Keratinocyte (primary cell): ENCODE results near the gene TSPAN18. TPM values are rescaled to one million over a fixed set of nuclear protein-coding genes. Genes with fewer than 3 reads are reported as not detected.

ENCODE experiments used
- DNase-seq: peaks from one replicate; pipeline ENCODE4 v3.0.0-alpha.2; 2011; ENCODE audit warnings: low read depth, missing footprints, low spot score
- FAIRE-seq: peaks from 2 replicates; lab custom pipeline; 2011; peaks lifted over from hg19 to GRCh38; lab: Jason Lieb, UNC
- H2AFZ ChIP-seq: 2 replicates; pipeline ENCODE4 v1.6.0; 2012; ENCODE audit warnings: low read length, control low read depth, inconsistent platforms; ENCODE audit not compliant: control insufficient read depth
- H3K27ac ChIP-seq: 2 replicates; pipeline ENCODE4 v1.5.1; 2011; ENCODE audit warnings: low read length; ENCODE audit not compliant: control insufficient read depth, insufficient read depth
- H3K27me3 ChIP-seq: 3 replicates; pipeline ENCODE4 v1.6.0; 2011; ENCODE audit warnings: low read length; ENCODE audit not compliant: control insufficient read depth, insufficient read depth; ENCODE audit errors: extremely low read depth
- H3K36me3 ChIP-seq, 2 experiments: 2 replicates in 1 of 2; 3 replicates in 1 of 2; pipeline ENCODE4 v1.5.1; 2011; ENCODE audit warnings: low read length in 2 of 2, mild to moderate bottlenecking in 1 of 2; ENCODE audit not compliant: control insufficient read depth in 2 of 2, insufficient read depth in 2 of 2; ENCODE audit errors: extremely low read depth in 1 of 2
- H3K4me1 ChIP-seq: 3 replicates; pipeline ENCODE4 v1.5.1; 2011; ENCODE audit warnings: low read length; ENCODE audit not compliant: control insufficient read depth, insufficient read depth; ENCODE audit errors: extremely low read depth
- H3K4me2 ChIP-seq: 3 replicates; pipeline ENCODE4 v1.6.0; 2011; ENCODE audit warnings: low read depth, low read length; ENCODE audit not compliant: control insufficient read depth, insufficient read depth; ENCODE audit errors: extremely low read depth
- H3K4me3 ChIP-seq, 3 experiments: fragments of 200-600 bp in 1 of 3; sonication (generic) in 1 of 3; 2 replicates in 2 of 3; 3 replicates in 1 of 3; pipeline ENCODE4 v1.5.1; 2011 to 2016; ENCODE audit warnings: low read length in 3 of 3, mild to moderate bottlenecking in 3 of 3, control low read depth in 2 of 3, inconsistent platforms in 1 of 3, low read depth in 1 of 3, mixed read lengths in 1 of 3, mixed run types in 1 of 3, moderate library complexity in 1 of 3; ENCODE audit not compliant: control insufficient read depth in 2 of 3, insufficient read depth in 2 of 3; ENCODE audit errors: extremely low read depth in 1 of 3
- H3K79me2 ChIP-seq: 2 replicates; pipeline ENCODE4 v1.6.0; 2012; ENCODE audit warnings: low read length; ENCODE audit not compliant: control insufficient read depth, insufficient read depth
- H3K9ac ChIP-seq: 3 replicates; pipeline ENCODE4 v1.6.0; 2011; ENCODE audit warnings: low read length; ENCODE audit not compliant: control insufficient read depth, insufficient read depth; ENCODE audit errors: extremely low read depth
- H3K9me1 ChIP-seq: 3 replicates; pipeline ENCODE4 v1.6.0; 2011; ENCODE audit warnings: low read length; ENCODE audit not compliant: control insufficient read depth, insufficient read depth; ENCODE audit errors: extremely low read depth
- H3K9me3 ChIP-seq: 2 replicates; pipeline ENCODE4 v1.5.1; 2012; ENCODE audit warnings: low read depth, low read length; ENCODE audit not compliant: control insufficient read depth
- H4K20me1 ChIP-seq: 3 replicates; pipeline ENCODE4 v1.6.0; 2011; ENCODE audit warnings: low read length; ENCODE audit not compliant: control insufficient read depth, insufficient read depth; ENCODE audit errors: extremely low read depth
- CTCF ChIP-seq, 3 experiments: IDR thresholded peaks in 1 of 3; conservative IDR thresholded peaks in 1 of 3; optimal IDR thresholded peaks in 1 of 3; 2 replicates in 2 of 3; 3 replicates in 1 of 3; pipeline versions ENCODE3 to v1.5.1; 2011; ENCODE audit warnings: low read length in 3 of 3, mild to moderate bottlenecking in 3 of 3, moderate library complexity in 2 of 3, control low read depth in 1 of 3, inconsistent platforms in 1 of 3; ENCODE audit not compliant: insufficient read depth in 2 of 3; ENCODE audit errors: extremely low read depth in 1 of 3
- EZH2 ChIP-seq: IDR thresholded peaks from one replicate; pipeline ENCODE4 v1.6.1; 2012; ENCODE audit warnings: inconsistent platforms, mild to moderate bottlenecking, low read length, moderate library complexity
- dilution Hi-C: fragments of 300-500 bp; cut with MboI; formaldehyde crosslinking; loops from one replicate; pipeline ENCODE4 v1.7.0; 2020; ENCODE audit warnings: low sequenced_read_pairs; ENCODE audit not compliant: extremely low pct_ligation_motif_present
- polyA plus RNA-seq, 5 experiments: library from polyadenylated mRNA; depleted of rRNA in 3 of 5; stranded (reverse) in 3 of 5; stranded (forward) in 1 of 5; unstranded in 1 of 5; fragments of >200 nt; gene quantifications; 1 replicate in 1 of 5; 2 replicates in 3 of 5; 3 replicates in 1 of 5; pipeline versions ENCODE4 v1.2.1 to v1.2.3, GENCODE V29; 2011 to 2012; ENCODE audit warnings: missing spikeins in 2 of 5, low read depth in 1 of 5, low replicate concordance in 1 of 5

The TSPAN18 gene
- polyA plus RNA-seq, 1 donor (not counting 4 experiments of a cell fraction or from before 2014, with no cell fraction given), result not detected

GRCh38 chr11:44797051-44797450, 70.3 kb downstream of the TSPAN18 start:
- Histone ChIP-seq H4K20me1 (no peaks in the 10 kb centered on the region), H3K27me3 (peaks cover 24% of the 10 kb centered on the region), H3K27ac (no peak overlapping the region), H3K4me2 (no peak overlapping the region), H2AFZ (no peak overlapping the region), H3K79me2 (no peaks in the 10 kb centered on the region), H3K36me3 (no peaks in the 10 kb centered on the region), H3K4me1 (no peaks in the 10 kb centered on the region), H3K9me1 (no peaks in the 10 kb centered on the region), H3K9me3 (no peaks in the 10 kb centered on the region), H3K4me3 (no peak overlapping the region), H3K9ac (no peak overlapping the region)
- TF ChIP-seq CTCF (optimal IDR thresholded peaks at IDR 0.05 in 1 of 3, IDR thresholded peaks at IDR 0.05 in 1 of 3, conservative IDR thresholded peaks at IDR 0.05 in 1 of 3; ENCODE audit: extremely low read depth in 1 of 3, insufficient read depth in 2 of 3, low read length in 3 of 3) (no peak), EZH2 (no peak)
- DNase-seq, result no peak
- dilution Hi-C loops, result no loop called here
- no peak for FAIRE-seq

DNA sequence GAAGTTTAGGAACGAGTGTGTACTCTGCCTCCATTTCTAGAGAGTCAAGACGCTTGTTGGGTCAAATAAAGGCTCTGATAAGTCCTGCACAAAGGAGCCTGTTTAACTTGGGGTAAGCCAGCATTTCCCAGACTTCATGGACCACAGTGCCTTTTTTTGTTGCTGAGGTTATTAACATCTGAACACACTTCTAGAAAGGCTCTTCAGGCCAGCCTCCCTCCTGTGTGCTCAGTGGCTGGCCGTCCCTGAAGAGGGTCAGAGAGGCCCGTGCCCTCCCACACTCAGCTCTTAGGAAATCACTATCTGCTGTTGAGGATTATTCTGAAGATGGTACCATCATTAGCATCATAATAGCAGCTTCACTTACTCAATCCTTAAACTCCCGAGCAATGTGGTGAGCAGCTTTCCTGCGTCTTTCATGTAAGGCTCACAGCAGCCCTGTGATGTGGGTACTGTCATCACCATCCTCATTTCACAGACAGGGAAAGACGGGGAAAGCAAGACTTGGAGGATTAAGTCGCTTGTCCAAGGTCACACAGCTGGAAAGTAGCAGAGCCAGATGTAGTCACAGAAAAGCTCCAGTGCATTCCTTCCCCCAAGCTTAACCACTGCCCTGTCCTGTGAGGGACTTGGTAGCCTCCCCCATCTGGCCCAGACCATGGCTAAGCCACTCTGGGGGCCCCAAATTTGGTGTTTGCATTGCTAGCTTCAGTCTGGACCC, 71.3 kb downstream of the TSPAN18 start:
- H3K36me3 ChIP-seq, result no peaks in the 10 kb centered on the region
- no peak for FAIRE-seq
- no peak overlapping the region for H2AFZ ChIP-seq
- no peaks in the 10 kb centered on the region for H3K9me3 ChIP-seq
- no peak overlapping the region for H3K4me2 ChIP-seq
- DNase-seq, result no peak
- peaks cover 30% of the 10 kb centered on the region for H3K27me3 ChIP-seq
- no peaks in the 10 kb centered on the region for H4K20me1 ChIP-seq
- no peaks in the 10 kb centered on the region for H3K79me2 ChIP-seq
- H3K4me1 ChIP-seq, result no peaks in the 10 kb centered on the region
- H3K9ac ChIP-seq, result no peak overlapping the region
- H3K27ac ChIP-seq, result no peak overlapping the region
- H3K4me3 ChIP-seq, result no peak overlapping the region
- no peak for TF ChIP-seq CTCF (optimal IDR thresholded peaks at IDR 0.05 in 1 of 3, IDR thresholded peaks at IDR 0.05 in 1 of 3, conservative IDR thresholded peaks at IDR 0.05 in 1 of 3; ENCODE audit: extremely low read depth in 1 of 3, insufficient read depth in 2 of 3, low read length in 3 of 3)
- TF ChIP-seq EZH2, result no peak
- dilution Hi-C loops, result no loop called here
- H3K9me1 ChIP-seq, result no peaks in the 10 kb centered on the region
